ENCODE results near the gene TACO1.

- TF ChIP-seq POLR2AphosphoS5 (IDR thresholded peaks at IDR 0.05; ENCODE audit: low read depth, low read length) (no peak), POLR2A (IDR thresholded peaks at IDR 0.05; ENCODE audit: low read depth, low read length) (no peak), TAF1 (IDR thresholded peaks at IDR 0.05; ENCODE audit: borderline replicate concordance, low read depth, low read length) (no peak)
Observed at GRCh38 chr17:63555500-63556156, 45.1 kb upstream of the TACO1 start.

Data from GM12892 (cell line).